Mononuclear cell (primary cell): Measurements from ENCODE around the gene LRRC1. TPM values are rescaled to one million over a fixed set of nuclear protein-coding genes. Genes with fewer than 3 reads are reported as not detected.
A peak's percentile ranks its signal among the peaks of the same experiment; 100 is the strongest.
"Not testable (repeated sequence)": the region's sequence is repeated elsewhere in the genome, so short reads cannot be mapped to it uniquely, and the experiment has no call there.

ENCODE experiments used
- H3K27me3 ChIP-seq: 2 replicates; pipeline ENCODE4 v1.6.0; 2011; ENCODE audit warnings: low read length, control low read depth; ENCODE audit not compliant: insufficient read depth
- H3K4me1 ChIP-seq: 2 replicates; pipeline ENCODE4 v1.5.1; 2011; ENCODE audit warnings: mild to moderate bottlenecking, low read length, control low read depth; ENCODE audit not compliant: insufficient read depth
- H3K4me3 ChIP-seq: 2 replicates; pipeline ENCODE4 v1.5.1; 2011; ENCODE audit warnings: mild to moderate bottlenecking, low read length, moderate library complexity
- H3K9me3 ChIP-seq: 2 replicates; pipeline ENCODE4 v1.5.1; 2011; ENCODE audit warnings: low read depth, mild to moderate bottlenecking, control low read depth, low read length
- total RNA-seq: library from RNA; depleted of rRNA; stranded (reverse); fragments of >200 nt; gene quantifications from one replicate; pipeline ENCODE4 v1.2.3, GENCODE V29; 2012

LRRC1 gene
- total RNA-seq, 1 donor = 0.73 TPM

- Histone ChIP-seq H3K9me3 (no peaks in the 10 kb centered on the region), H3K27me3 (no peaks in the 10 kb centered on the region), H3K4me1 (no peaks in the 10 kb centered on the region), H3K4me3 (no peak overlapping the region)
Measured at GRCh38 chr6:53771785-53772624, 22.8 kb upstream of the LRRC1 start.

GRCh38 chr6:53773044-53773696 is 21.6 kb upstream of the LRRC1 start:
- Histone ChIP-seq H3K4me1 (no peaks in the 10 kb centered on the region), H3K27me3 (no peaks in the 10 kb centered on the region), H3K4me3 (no peak overlapping the region), H3K9me3 (no peaks in the 10 kb centered on the region)

- not testable (repeated sequence) for H3K4me3 ChIP-seq, H3K4me1 ChIP-seq, H3K9me3 ChIP-seq, H3K27me3 ChIP-seq
Measured at GRCh38 chr6:53776152-53776551, 18.7 kb upstream of the LRRC1 start.

- H3K9me3 ChIP-seq = peaks cover 16% of the 10 kb centered on the region
- not testable (repeated sequence) for H3K4me1 ChIP-seq, H3K4me3 ChIP-seq
- peaks cover 24% of the 10 kb centered on the region for H3K27me3 ChIP-seq
Measured at GRCh38 chr6:53784991-53785390, 9.8 kb upstream of the LRRC1 start.

GRCh38 chr6:53786832-53787231 is 8.0 kb upstream of the LRRC1 start:
- Histone ChIP-seq H3K4me3 (no peak overlapping the region), H3K4me1 (no peaks in the 10 kb centered on the region), H3K9me3 (peaks cover 16% of the 10 kb centered on the region), H3K27me3 (peaks cover 28% of the 10 kb centered on the region)

- Histone ChIP-seq H3K9me3 (peaks cover 10% of the 10 kb centered on the region), H3K4me1 (peaks cover 24% of the 10 kb centered on the region), H3K4me3 (no peak overlapping the region), H3K27me3 (peaks cover 35% of the 10 kb centered on the region)
Measured at GRCh38 chr6:53790886-53791285, 3.9 kb upstream of the LRRC1 start.

GRCh38 chr6:53792016-53792415 is 2.8 kb upstream of the LRRC1 start:
- peaks cover 42% of the 10 kb centered on the region for H3K27me3 ChIP-seq
- H3K4me3 ChIP-seq = no peak overlapping the region
- H3K4me1 ChIP-seq = peaks cover 29% of the 10 kb centered on the region
- H3K9me3 ChIP-seq = peaks cover 10% of the 10 kb centered on the region

- peaks cover 29% of the 10 kb centered on the region for H3K4me1 ChIP-seq
- H3K4me3 ChIP-seq = no peak overlapping the region
- peaks cover 10% of the 10 kb centered on the region for H3K9me3 ChIP-seq
- peaks cover 37% of the 10 kb centered on the region for H3K27me3 ChIP-seq
Measured at GRCh38 chr6:53792973-53793317, 1.9 kb upstream of the LRRC1 start.

- Histone ChIP-seq H3K4me3 (peak overlapping the region; percentile 65), H3K9me3 (peaks cover 7% of the 10 kb centered on the region), H3K4me1 (peaks cover 29% of the 10 kb centered on the region), H3K27me3 (peaks cover 31% of the 10 kb centered on the region)
Measured at GRCh38 chr6:53793318-53794136, 1.3 kb upstream of the LRRC1 start.

- Histone ChIP-seq H3K4me1 (peaks cover 29% of the 10 kb centered on the region), H3K27me3 (peaks cover 24% of the 10 kb centered on the region), H3K4me3 (peak overlapping the region; percentile 65), H3K9me3 (no peaks in the 10 kb centered on the region)
Measured at GRCh38 chr6:53794137-53794719, 577 bp upstream of the LRRC1 start.

GRCh38 chr6:53795340-53795701 is 516 bp downstream of the LRRC1 start:
- peaks cover 29% of the 10 kb centered on the region for H3K4me1 ChIP-seq
- H3K9me3 ChIP-seq = no peaks in the 10 kb centered on the region
- H3K27me3 ChIP-seq = peaks cover 14% of the 10 kb centered on the region
- peak overlapping the region; percentile 65 for H3K4me3 ChIP-seq

- H3K4me3 ChIP-seq = peak overlapping the region; percentile 65
Measured at GRCh38 chr6:53795702-53796450, 1.1 kb downstream of the LRRC1 start.

GRCh38 chr6:53796451-53796780 is 1.6 kb downstream of the LRRC1 start:
- no peak overlapping the region for H3K4me3 ChIP-seq
- H3K27me3 ChIP-seq = peaks cover 13% of the 10 kb centered on the region

More at GRCh38 chr6:53795702-53796450, 1.1 kb downstream of the LRRC1 start:
- Histone ChIP-seq H3K9me3 (no peaks in the 10 kb centered on the region), H3K27me3 (peaks cover 13% of the 10 kb centered on the region), H3K4me1 (peaks cover 29% of the 10 kb centered on the region)

GRCh38 chr6:53796791-53797190 is 2.0 kb downstream of the LRRC1 start:
- no peak overlapping the region for H3K4me3 ChIP-seq
- H3K4me1 ChIP-seq = peaks cover 29% of the 10 kb centered on the region
- H3K9me3 ChIP-seq = no peaks in the 10 kb centered on the region
- peaks cover 13% of the 10 kb centered on the region for H3K27me3 ChIP-seq

More at GRCh38 chr6:53796451-53796780, 1.6 kb downstream of the LRRC1 start:
- Histone ChIP-seq H3K9me3 (no peaks in the 10 kb centered on the region), H3K4me1 (peaks cover 29% of the 10 kb centered on the region)
